ENCODE data around the gene HNRNPA1. TPM values are rescaled to one million over a fixed set of nuclear protein-coding genes. Genes with fewer than 3 reads are reported as not detected.
A peak's percentile ranks its signal among the peaks of the same experiment; 100 is the strongest.

HNRNPA1 gene
- total RNA-seq, 1 donor from 2014 or later = 502 TPM

GRCh38 chr12:54294953-54295566 is 14.5 kb downstream of the HNRNPA1 start:
- peak; percentile 34 for DNase-seq (ENCODE audit: low spot score)
- Mint-ChIP-seq H3K9me3 (ENCODE audit: low read depth) (no peaks in the 10 kb centered on the region), H3K27me3 (ENCODE audit: low read depth) (peaks cover 9% of the 10 kb centered on the region), H3K4me3 (ENCODE audit: unreplicated experiment) (no peak overlapping the region), H3K36me3 (ENCODE audit: low read depth) (no peaks in the 10 kb centered on the region), H3K27ac (ENCODE audit: unreplicated experiment) (no peak overlapping the region), H3K4me1 (ENCODE audit: low read depth) (peaks cover 3% of the 10 kb centered on the region)
- no peak for TF ChIP-seq CTCF (IDR thresholded peaks at IDR 0.05)

- H3K36me3 Mint-ChIP-seq (ENCODE audit: low read depth) = no peaks in the 10 kb centered on the region
These were observed 16.0 kb downstream of the HNRNPA1 start for GRCh38 chr12:54296393-54297099.

GRCh38 chr12:54298904-54299303 is 18.4 kb downstream of the HNRNPA1 start:
- H3K27me3 Mint-ChIP-seq (ENCODE audit: low read depth) = peaks cover 13% of the 10 kb centered on the region
- H3K27ac Mint-ChIP-seq (ENCODE audit: unreplicated experiment) = no peak overlapping the region
- H3K4me3 Mint-ChIP-seq (ENCODE audit: unreplicated experiment) = no peak overlapping the region
- DNase-seq (ENCODE audit: low spot score) = peak; percentile 14
- no peaks in the 10 kb centered on the region for H3K9me3 Mint-ChIP-seq (ENCODE audit: low read depth)
- no peaks in the 10 kb centered on the region for H3K36me3 Mint-ChIP-seq (ENCODE audit: low read depth)
- H3K4me1 Mint-ChIP-seq (ENCODE audit: low read depth) = peaks cover 14% of the 10 kb centered on the region
- no peak for TF ChIP-seq CTCF (IDR thresholded peaks at IDR 0.05)

More at GRCh38 chr12:54296393-54297099, 16.0 kb downstream of the HNRNPA1 start:
- Mint-ChIP-seq H3K27me3 (ENCODE audit: low read depth) (peaks cover 13% of the 10 kb centered on the region), H3K27ac (ENCODE audit: unreplicated experiment) (no peak overlapping the region), H3K9me3 (ENCODE audit: low read depth) (no peaks in the 10 kb centered on the region), H3K4me1 (ENCODE audit: low read depth) (peaks cover 14% of the 10 kb centered on the region), H3K4me3 (ENCODE audit: unreplicated experiment) (no peak overlapping the region)
- DNase-seq (ENCODE audit: low spot score) = no peak
- TF ChIP-seq CTCF (IDR thresholded peaks at IDR 0.05) = no peak

- H3K27ac Mint-ChIP-seq (ENCODE audit: unreplicated experiment) = no peak overlapping the region
- DNase-seq (ENCODE audit: low spot score) = no peak
- no peaks in the 10 kb centered on the region for H3K9me3 Mint-ChIP-seq (ENCODE audit: low read depth)
- H3K27me3 Mint-ChIP-seq (ENCODE audit: low read depth) = peaks cover 13% of the 10 kb centered on the region
- no peak overlapping the region for H3K4me3 Mint-ChIP-seq (ENCODE audit: unreplicated experiment)
- TF ChIP-seq CTCF (IDR thresholded peaks at IDR 0.05) = no peak
- peaks cover 16% of the 10 kb centered on the region for H3K4me1 Mint-ChIP-seq (ENCODE audit: low read depth)
- H3K36me3 Mint-ChIP-seq (ENCODE audit: low read depth) = no peaks in the 10 kb centered on the region
These were observed 19.1 kb downstream of the HNRNPA1 start for GRCh38 chr12:54299515-54300224.

- Mint-ChIP-seq H3K4me3 (ENCODE audit: unreplicated experiment) (peak overlapping the region; percentile 58), H3K4me1 (ENCODE audit: low read depth) (peaks cover 16% of the 10 kb centered on the region), H3K27ac (ENCODE audit: unreplicated experiment) (no peak overlapping the region), H3K36me3 (ENCODE audit: low read depth) (no peaks in the 10 kb centered on the region), H3K27me3 (ENCODE audit: low read depth) (peaks cover 13% of the 10 kb centered on the region), H3K9me3 (ENCODE audit: low read depth) (no peaks in the 10 kb centered on the region)
- no peak for TF ChIP-seq CTCF (IDR thresholded peaks at IDR 0.05)
- DNase-seq (ENCODE audit: low spot score) = peak; percentile 30
These were observed 19.8 kb downstream of the HNRNPA1 start for GRCh38 chr12:54300225-54300731.
